GM12878 (cell line): ENCODE results near the gene NCKAP5. TPM values are rescaled to one million over a fixed set of nuclear protein-coding genes. Genes with fewer than 3 reads are reported as not detected.

ENCODE experiments used
- ATAC-seq: fragments of 200-7000 bp; cut with Tn5 transposase; 3 replicates; pipeline ENCODE4 v1.9.1; 2020; ENCODE audit warnings: mild to moderate bottlenecking, moderate library complexity
- BruUV-seq: library from RNA; stranded (reverse); fragments of 400-500 nt; replicated peaks from 2 replicates; lab custom pipeline; 2021; lab: Mats Ljungman, UMichigan
- CTCF ChIA-PET: fragments of 300-600 bp; sonication (Branson Sonifier 250); formaldehyde crosslinking; extraction: SDS; loops from one replicate; lab custom pipeline; 2021; ENCODE audit warnings: inconsistent platforms; lab: Yijun Ruan, JAX
- POLR2A ChIA-PET: fragments of 350-600 bp; formaldehyde crosslinking; extraction: SDS; loops from one replicate; lab custom pipeline; 2021; ENCODE audit warnings: inconsistent platforms; lab: Charles Lee
- RAD21 ChIA-PET: fragments of 300-600 bp; sonication (Branson Sonifier 250); formaldehyde crosslinking; loops from one replicate; lab custom pipeline; 2023; ENCODE audit warnings: antibody characterized with exemption; ENCODE audit not compliant: unreplicated experiment; lab: Charles Lee
- SMC1A ChIA-PET: fragments of 300-600 bp; sonication (Branson Sonifier 250); formaldehyde crosslinking; loops from one replicate; lab custom pipeline; 2023; ENCODE audit not compliant: unreplicated experiment, uncharacterized antibody; lab: Charles Lee
- DNase-seq: peaks from one replicate; pipeline ENCODE4 v3.0.0-alpha.2; 2011; ENCODE audit warnings: low read depth, low spot score
- FAIRE-seq: peaks from 3 replicates; lab custom pipeline; 2011; peaks lifted over from hg19 to GRCh38; lab: Jason Lieb, UNC
- H2AFZ ChIP-seq: 2 replicates; pipeline ENCODE4 v1.6.0; 2011; ENCODE audit warnings: low read depth, low read length, control low read depth; ENCODE audit not compliant: control insufficient read depth
- H3K27ac ChIP-seq: 2 replicates; pipeline ENCODE4 v1.5.1; 2011; ENCODE audit warnings: control low read depth; ENCODE audit not compliant: control insufficient read depth, insufficient read depth
- H3K27me3 ChIP-seq, 2 experiments: replicated peaks in 1 of 2; 2 replicates each; pipeline versions ENCODE4 v1.6.0 to v1.6.1; 2011; ENCODE audit warnings: low read length in 1 of 2; ENCODE audit not compliant: control insufficient read depth in 2 of 2, insufficient read depth in 2 of 2
- H3K36me3 ChIP-seq, 2 experiments: 2 replicates each; pipeline ENCODE4 v1.5.1; 2011; ENCODE audit warnings: low read length in 1 of 2; ENCODE audit not compliant: control insufficient read depth in 2 of 2, insufficient read depth in 2 of 2
- H3K4me1 ChIP-seq: 2 replicates; pipeline ENCODE4 v1.6.1; 2011; ENCODE audit warnings: mild to moderate bottlenecking, low read length, moderate library complexity, mixed read lengths; ENCODE audit not compliant: control insufficient read depth, insufficient read depth
- H3K4me2 ChIP-seq: 2 replicates; pipeline ENCODE4 v1.6.0; 2011; ENCODE audit warnings: control low read depth; ENCODE audit not compliant: control insufficient read depth, insufficient read depth
- H3K4me3 ChIP-seq: fragments of 200-600 bp; sonication (generic); 2 replicates; pipeline ENCODE4 v1.5.1; 2016
- H3K79me2 ChIP-seq: 2 replicates; pipeline ENCODE4 v1.6.0; 2011; ENCODE audit warnings: low read length; ENCODE audit not compliant: control insufficient read depth, insufficient read depth
- H3K9ac ChIP-seq: 2 replicates; pipeline ENCODE4 v1.8.0; 2011; ENCODE audit warnings: low read length, control low read depth, mixed read lengths; ENCODE audit not compliant: control insufficient read depth, insufficient read depth
- H3K9me3 ChIP-seq: replicated peaks from 3 replicates; pipeline ENCODE4 v1.5.1; 2011; ENCODE audit warnings: mild to moderate bottlenecking, low read length; ENCODE audit not compliant: control insufficient read depth, insufficient read depth
- H4K20me1 ChIP-seq: 2 replicates; pipeline ENCODE4 v1.6.0; 2011; ENCODE audit not compliant: control insufficient read depth, insufficient read depth
- DPF2 ChIP-seq: fragments of 450-650 bp; IDR thresholded peaks from 2 replicates; pipeline ENCODE4 v1.6.1; 2017; ENCODE audit warnings: mild to moderate bottlenecking
- E4F1 ChIP-seq: fragments of 450-650 bp; IDR thresholded peaks from 2 replicates; pipeline ENCODE4 v1.6.1; 2018; ENCODE audit warnings: borderline replicate concordance, mild to moderate bottlenecking; ENCODE audit not compliant: partially characterized antibody
- KDM1A ChIP-seq: fragments of 200-600 bp; sonication (generic); IDR thresholded peaks from 2 replicates; pipeline ENCODE4 v1.6.1; 2016; ENCODE audit warnings: borderline replicate concordance
- MYB ChIP-seq: fragments of 150-350 bp; IDR thresholded peaks from 2 replicates; pipeline ENCODE4 v1.6.1; 2014; ENCODE audit warnings: mild to moderate bottlenecking, low read depth, low read length, borderline replicate concordance
- POU2F2 ChIP-seq: IDR thresholded peaks from 3 replicates; pipeline ENCODE4 v1.6.1; 2011; ENCODE audit warnings: low read depth, mild to moderate bottlenecking, low read length, borderline replicate concordance
- RB1 ChIP-seq: fragments of 450-650 bp; formaldehyde crosslinking; IDR thresholded peaks from 2 replicates; pipeline ENCODE4 v1.6.1; 2017; ENCODE audit warnings: mild to moderate bottlenecking, borderline replicate concordance
- TAF1 ChIP-seq: IDR thresholded peaks from 2 replicates; pipeline ENCODE4 v1.6.1; 2011; ENCODE audit warnings: mild to moderate bottlenecking, low read depth, low read length, borderline replicate concordance
- ZBTB40 ChIP-seq: fragments of 450-650 bp; IDR thresholded peaks from 2 replicates; pipeline ENCODE4 v1.6.1; 2016; ENCODE audit warnings: mild to moderate bottlenecking, moderate library complexity, borderline replicate concordance
- WGBS: methylation state at CpG from one replicate; pipeline ENCODE4 v1.1.6; 2016; ENCODE audit warnings: low lambda C conversion rate; ENCODE audit not compliant: insufficient replicate concordance, insufficient coverage; ENCODE audit errors: missing lambda C conversion rate; 5-methylcytosine and 5-hydroxymethylcytosine counted together
- in situ Hi-C: fragments of 300-500 bp; cut with MboI; formaldehyde crosslinking; loops from 9 replicates; pipeline ENCODE4 v1.14.3; 2018; ENCODE audit warnings: mixed read lengths
- intact Hi-C: fragments of 100-400 bp; cut with micrococcal nuclease; formaldehyde crosslinking; loops from one replicate; pipeline ENCODE4 v1.14.2; 2022; ENCODE audit not compliant: unreplicated experiment
- polyA plus RNA-seq, 11 experiments: library from polyadenylated mRNA; depleted of rRNA in 4 of 11; unstranded in 6 of 11; stranded (reverse) in 5 of 11; fragments of >200 nt; fragmentation: Nextera tagmentation in 4 of 11; fragmentation: Illumina TruSeq in 1 of 11; extraction: Ambion mirVana in 4 of 11; extraction: Trizol in 1 of 11; gene quantifications; 1 replicate in 1 of 11; 2 replicates in 10 of 11; pipeline versions ENCODE4 v1.2.1 to v1.2.3, GENCODE V29; 2011 to 2016; ENCODE audit warnings: inconsistent platforms in 2 of 11, missing spikeins in 2 of 11, low read depth in 1 of 11
- total RNA-seq, 4 experiments: library from RNA; depleted of rRNA in 3 of 4; stranded (reverse); fragments of >200 nt in 3 of 4; fragmentation: Illumina TruSeq in 1 of 4; extraction: Trizol in 1 of 4; gene quantifications; 2 replicates each; pipeline versions ENCODE4 v1.2.1 to v1.2.3, GENCODE V29; 2013 to 2021
- TF ChIP-seq, protein P1 (sequence below): fragments of 450-650 bp; IDR thresholded peaks from 2 replicates; pipeline ENCODE4 v1.6.1; 2018; ENCODE audit warnings: mild to moderate bottlenecking, low read depth, moderate library complexity; ENCODE audit not compliant: partially characterized antibody

NCKAP5 gene
- total and polyA plus RNA-seq, 10 of the 15 experiments (the other 5 are each of a cell fraction or from before 2014, with no cell fraction given) = 0.06 to 0.44 (median 0.16) TPM

GRCh38 chr2:133526530-133527300 is 41.5 kb downstream of the NCKAP5 start:
- ChIA-PET POLR2A (no interaction called here), RAD21 (no interaction called here), SMC1A (interaction anchor here (0.8 to 1.7 kb wide), 4 partner anchors 13 to 40 kb away, joined by 3 to 10 read pairs (median 3); no protein-coding TSS in a partner anchor), CTCF (interaction anchor here (1.1 to 1.9 kb wide), 2 partner anchors 15 to 104 kb away, joined by 3 to 4 read pairs; no protein-coding TSS in a partner anchor)
- ATAC-seq (no peak), DNase-seq (no peak), FAIRE-seq (no peak)
- H4K20me1 ChIP-seq = no peaks in the 10 kb centered on the region
- in situ Hi-C loops = no loop called here
- no peaks in the 10 kb centered on the region for H3K4me1 ChIP-seq
- no peak overlapping the region for H3K4me3 ChIP-seq
- no peaks in the 10 kb centered on the region for H3K36me3 ChIP-seq
- H3K27me3 ChIP-seq = no peaks in the 10 kb centered on the region
- no peak overlapping the region for H3K9ac ChIP-seq
- 0% methylated on average over 3 of the region's 3 CpGs for WGBS
- no peaks in the 10 kb centered on the region for H3K79me2 ChIP-seq
- intact Hi-C loops = no loop called here
- no peak for TF ChIP-seq RB1
- TF ChIP-seq KDM1A = no peak
- no peak for TF ChIP-seq TAF1
- no peak for TF ChIP-seq POU2F2
- TF ChIP-seq E4F1 = no peak
- TF ChIP-seq, protein P1, sequence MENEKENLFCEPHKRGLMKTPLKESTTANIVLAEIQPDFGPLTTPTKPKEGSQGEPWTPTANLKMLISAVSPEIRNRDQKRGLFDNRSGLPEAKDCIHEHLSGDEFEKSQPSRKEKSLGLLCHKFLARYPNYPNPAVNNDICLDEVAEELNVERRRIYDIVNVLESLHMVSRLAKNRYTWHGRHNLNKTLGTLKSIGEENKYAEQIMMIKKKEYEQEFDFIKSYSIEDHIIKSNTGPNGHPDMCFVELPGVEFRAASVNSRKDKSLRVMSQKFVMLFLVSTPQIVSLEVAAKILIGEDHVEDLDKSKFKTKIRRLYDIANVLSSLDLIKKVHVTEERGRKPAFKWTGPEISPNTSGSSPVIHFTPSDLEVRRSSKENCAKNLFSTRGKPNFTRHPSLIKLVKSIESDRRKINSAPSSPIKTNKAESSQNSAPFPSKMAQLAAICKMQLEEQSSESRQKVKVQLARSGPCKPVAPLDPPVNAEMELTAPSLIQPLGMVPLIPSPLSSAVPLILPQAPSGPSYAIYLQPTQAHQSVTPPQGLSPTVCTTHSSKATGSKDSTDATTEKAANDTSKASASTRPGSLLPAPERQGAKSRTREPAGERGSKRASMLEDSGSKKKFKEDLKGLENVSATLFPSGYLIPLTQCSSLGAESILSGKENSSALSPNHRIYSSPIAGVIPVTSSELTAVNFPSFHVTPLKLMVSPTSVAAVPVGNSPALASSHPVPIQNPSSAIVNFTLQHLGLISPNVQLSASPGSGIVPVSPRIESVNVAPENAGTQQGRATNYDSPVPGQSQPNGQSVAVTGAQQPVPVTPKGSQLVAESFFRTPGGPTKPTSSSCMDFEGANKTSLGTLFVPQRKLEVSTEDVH = no peak
- no peak for TF ChIP-seq ZBTB40
- no peak for TF ChIP-seq MYB
- TF ChIP-seq DPF2 = no peak
- no peak overlapping the region for H3K4me2 ChIP-seq
- H2AFZ ChIP-seq = no peak overlapping the region
- no TSS peak for BruUV-seq
- no peak overlapping the region for H3K27ac ChIP-seq
- no peaks in the 10 kb centered on the region for H3K9me3 ChIP-seq
